Measurements from ENCODE around the gene OR10A3.

DNA sequence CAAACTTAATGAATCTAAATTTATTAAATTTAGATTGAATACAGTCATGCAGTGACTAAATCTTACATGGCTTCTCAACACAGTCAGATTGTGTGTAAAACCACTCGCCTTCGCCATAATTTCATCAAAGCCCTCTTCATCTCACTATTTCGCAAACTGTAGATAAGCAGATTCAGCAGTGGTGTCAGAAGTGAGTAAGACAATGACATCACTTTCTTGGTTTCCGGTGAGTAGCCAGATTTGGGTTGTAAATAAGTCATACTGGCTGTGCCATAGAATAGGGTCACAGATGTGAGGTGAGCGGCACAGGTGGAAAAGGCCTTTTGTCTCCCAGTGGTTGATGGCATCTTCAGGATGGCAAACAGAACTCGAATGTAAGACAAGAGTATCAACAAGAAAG lies 13.9 kb downstream of the OR10A3 start:
- TF ChIP-seq, protein P1, sequence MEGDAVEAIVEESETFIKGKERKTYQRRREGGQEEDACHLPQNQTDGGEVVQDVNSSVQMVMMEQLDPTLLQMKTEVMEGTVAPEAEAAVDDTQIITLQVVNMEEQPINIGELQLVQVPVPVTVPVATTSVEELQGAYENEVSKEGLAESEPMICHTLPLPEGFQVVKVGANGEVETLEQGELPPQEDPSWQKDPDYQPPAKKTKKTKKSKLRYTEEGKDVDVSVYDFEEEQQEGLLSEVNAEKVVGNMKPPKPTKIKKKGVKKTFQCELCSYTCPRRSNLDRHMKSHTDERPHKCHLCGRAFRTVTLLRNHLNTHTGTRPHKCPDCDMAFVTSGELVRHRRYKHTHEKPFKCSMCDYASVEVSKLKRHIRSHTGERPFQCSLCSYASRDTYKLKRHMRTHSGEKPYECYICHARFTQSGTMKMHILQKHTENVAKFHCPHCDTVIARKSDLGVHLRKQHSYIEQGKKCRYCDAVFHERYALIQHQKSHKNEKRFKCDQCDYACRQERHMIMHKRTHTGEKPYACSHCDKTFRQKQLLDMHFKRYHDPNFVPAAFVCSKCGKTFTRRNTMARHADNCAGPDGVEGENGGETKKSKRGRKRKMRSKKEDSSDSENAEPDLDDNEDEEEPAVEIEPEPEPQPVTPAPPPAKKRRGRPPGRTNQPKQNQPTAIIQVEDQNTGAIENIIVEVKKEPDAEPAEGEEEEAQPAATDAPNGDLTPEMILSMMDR (conservative IDR thresholded peaks at IDR 0.05), result no peak
- no peak for TF ChIP-seq ZFX (IDR thresholded peaks at IDR 0.05)

Measured in C4-2B (cell line).